Head of caudate nucleus (tissue), 42 donors: ENCODE results near the gene GPR148.
"Not testable (repeated sequence)": the region's sequence is repeated elsewhere in the genome, so short reads cannot be mapped to it uniquely, and the experiment has no call there.

Experiments used
- DNase-seq, 42 donors: peaks; one replicate each; pipeline versions ENCODE4 v3.0.0 to v3.0.0-alpha.2; 2020 to 2021; ENCODE audit warnings: mixed read lengths in 7 of 42
- intact Hi-C: fragments of 100-400 bp; cut with DNase I; formaldehyde crosslinking; loops from one replicate; pipeline ENCODE4 v1.15.0; 2022

GPR148 gene, protein sequence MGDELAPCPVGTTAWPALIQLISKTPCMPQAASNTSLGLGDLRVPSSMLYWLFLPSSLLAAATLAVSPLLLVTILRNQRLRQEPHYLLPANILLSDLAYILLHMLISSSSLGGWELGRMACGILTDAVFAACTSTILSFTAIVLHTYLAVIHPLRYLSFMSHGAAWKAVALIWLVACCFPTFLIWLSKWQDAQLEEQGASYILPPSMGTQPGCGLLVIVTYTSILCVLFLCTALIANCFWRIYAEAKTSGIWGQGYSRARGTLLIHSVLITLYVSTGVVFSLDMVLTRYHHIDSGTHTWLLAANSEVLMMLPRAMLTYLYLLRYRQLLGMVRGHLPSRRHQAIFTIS

DNA sequence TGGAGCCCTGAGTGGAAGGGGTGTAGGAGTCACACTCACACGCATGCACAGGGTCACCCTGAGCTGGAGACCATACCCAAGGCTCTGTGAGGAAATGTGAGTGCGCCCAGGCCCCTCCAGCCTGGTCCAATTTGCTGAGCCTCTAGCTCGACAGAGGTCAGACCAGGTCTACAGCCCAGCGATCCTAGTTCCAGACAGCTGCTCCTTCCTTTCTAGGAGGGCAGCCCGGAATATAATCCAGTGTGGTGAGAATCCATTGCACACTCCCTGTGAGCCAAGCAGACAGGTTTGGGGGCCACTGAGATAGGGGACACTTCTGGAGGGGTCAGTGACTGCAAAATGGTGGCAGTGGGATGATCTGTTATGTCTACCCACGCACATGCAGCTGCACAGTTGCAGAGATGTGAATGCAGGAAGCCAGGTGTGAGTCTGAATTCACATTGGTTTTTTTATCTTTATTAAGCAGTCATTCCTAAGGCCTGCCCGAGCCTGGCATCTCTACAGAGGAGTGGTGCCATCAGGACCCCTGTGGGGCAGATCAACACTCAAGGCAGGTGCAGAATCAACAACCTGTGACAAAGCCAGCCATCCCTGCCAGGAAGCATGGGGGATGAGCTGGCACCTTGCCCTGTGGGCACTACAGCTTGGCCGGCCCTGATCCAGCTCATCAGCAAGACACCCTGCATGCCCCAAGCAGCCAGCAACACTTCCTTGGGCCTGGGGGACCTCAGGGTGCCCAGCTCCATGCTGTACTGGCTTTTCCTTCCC is at the start of gene GPR148:
GPR148 (plus strand) TSS at position 522 of the 768 bp plus-strand sequence; CDS start at position 604, 82 bp downstream.
- intact Hi-C loops: no loop called here
- no peak for DNase-seq

- DNase-seq, intact Hi-C loops: not testable (repeated sequence)
Observed at GRCh38 chr2:130692041-130692770, 36.7 kb upstream of the GPR148 start.

DNA sequence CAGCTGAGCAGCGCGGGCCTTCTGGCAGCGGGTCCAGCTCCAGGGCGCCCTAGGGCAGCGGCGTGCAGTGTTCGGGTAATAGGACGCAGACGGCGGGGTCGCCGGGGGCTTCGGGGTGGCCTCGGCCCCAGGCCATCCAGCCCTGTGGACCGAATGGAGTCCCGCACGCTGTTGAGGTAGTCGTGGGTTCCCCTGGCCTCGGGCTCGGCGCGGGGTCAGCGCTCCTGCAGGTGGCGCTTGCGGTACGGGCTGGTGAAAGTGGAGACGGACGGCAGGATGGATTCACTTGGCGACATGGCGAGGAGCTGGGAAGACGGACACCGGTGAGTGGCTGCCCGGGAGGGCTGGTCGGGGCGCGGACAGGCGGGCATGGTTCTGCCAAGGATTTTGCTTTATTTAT is 35.4 kb upstream of the GPR148 start:
- DNase-seq: peak; percentile 17 to 83 (median 64)
- intact Hi-C loops: not testable (repeated sequence)

- DNase-seq, intact Hi-C loops: not testable (repeated sequence)
Observed at GRCh38 chr2:130703250-130703649, 25.6 kb upstream of the GPR148 start.

GRCh38 chr2:130714795-130715194 is 14.1 kb upstream of the GPR148 start:
- intact Hi-C loops: not testable (repeated sequence)

GRCh38 chr2:130720036-130720435 is 8.8 kb upstream of the GPR148 start:
- DNase-seq: no peak
- intact Hi-C loops: no loop called here

More at GRCh38 chr2:130714795-130715194, 14.1 kb upstream of the GPR148 start:
- DNase-seq: not testable (repeated sequence)

DNA sequence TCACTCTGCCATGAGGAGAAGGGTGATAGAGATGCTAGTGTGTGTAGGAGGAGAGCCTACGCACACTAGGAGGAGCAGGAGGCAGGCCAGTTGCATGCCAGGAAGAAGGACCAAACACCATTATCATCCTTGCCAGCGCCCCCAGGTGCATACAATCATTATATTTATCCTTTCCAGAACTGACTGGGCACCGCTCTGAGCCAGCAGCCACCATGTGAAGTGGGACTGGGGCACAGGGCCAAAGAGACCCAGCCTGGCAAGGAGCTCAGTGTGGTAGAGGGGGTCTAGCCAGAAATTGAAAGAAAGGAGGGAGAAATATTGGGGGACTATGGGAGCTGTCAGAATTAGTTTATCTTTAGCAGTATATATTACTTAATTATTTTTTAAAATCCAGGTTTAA is 8.3 kb upstream of the GPR148 start:
- intact Hi-C loops: no loop called here
- no peak for DNase-seq

GRCh38 chr2:130724455-130724854 is 4.4 kb upstream of the GPR148 start:
- DNase-seq: no peak
- intact Hi-C loops: no loop called here

- intact Hi-C loops: no loop called here
- peak in 1 of 42 donors; percentile 23 for DNase-seq
Observed at GRCh38 chr2:130726614-130727180, 2.2 kb upstream of the GPR148 start.

DNA sequence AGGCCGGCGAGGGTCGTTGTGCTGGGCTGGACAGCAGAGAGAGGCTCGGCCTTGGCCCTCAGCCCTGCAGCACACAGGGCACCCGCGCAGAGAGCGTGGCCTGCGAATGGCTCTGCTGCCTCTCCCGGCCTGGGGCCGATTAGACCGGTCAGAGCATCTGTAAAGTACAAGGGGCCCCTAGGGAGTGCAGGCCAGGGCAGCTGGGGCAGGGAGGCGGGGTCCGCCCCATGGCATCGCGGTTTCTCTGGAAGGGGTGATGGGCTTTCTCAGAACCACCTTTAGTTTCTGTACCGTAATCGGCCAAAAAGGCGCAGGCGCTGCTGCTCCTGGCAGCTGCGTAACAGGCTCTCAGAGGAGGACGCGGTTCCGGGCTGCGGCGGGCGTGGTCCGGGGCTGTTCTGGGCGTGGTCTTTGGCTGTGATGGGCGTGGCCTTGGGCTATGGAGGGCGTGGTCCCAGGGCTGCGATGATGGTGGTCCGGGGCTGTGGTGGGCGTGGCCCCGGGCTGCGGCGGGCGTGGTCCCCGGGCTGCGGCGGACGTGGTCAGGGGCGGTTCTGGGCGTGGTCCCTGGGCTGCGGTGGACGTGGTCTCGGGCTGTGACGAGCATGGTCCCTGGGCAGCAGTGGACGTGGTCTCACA is 1.5 kb upstream of the GPR148 start:
- intact Hi-C loops: no loop called here
- peak; percentile 66 to 94 (median 84) for DNase-seq

- DNase-seq: no peak
- intact Hi-C loops: no loop called here
Observed at GRCh38 chr2:130728007-130728454, 839 bp upstream of the GPR148 start.

GRCh38 chr2:130729322-130730299 is 741 bp downstream of the GPR148 start:
- DNase-seq: no peak
- intact Hi-C loops: no loop called here

DNA sequence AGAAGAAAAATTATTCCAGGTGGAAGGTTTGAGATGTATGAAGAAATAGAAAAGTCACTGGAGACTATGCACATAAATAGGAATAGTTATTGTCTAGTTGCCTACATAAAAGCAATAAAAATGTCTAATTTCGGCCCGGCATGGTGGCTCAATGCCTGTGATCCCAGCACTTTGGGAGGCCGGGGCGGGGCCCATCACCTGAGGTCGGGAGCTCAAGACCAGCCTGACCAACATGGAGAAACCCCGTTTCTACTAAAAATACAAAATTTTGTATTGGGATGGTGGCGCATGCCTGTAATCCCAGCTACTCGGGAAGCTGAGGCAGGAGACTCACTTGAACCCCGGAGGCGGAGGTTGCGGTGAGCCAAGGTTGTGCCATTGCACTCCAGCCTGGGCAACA is 3.4 kb downstream of the GPR148 start:
- intact Hi-C loops, DNase-seq: not testable (repeated sequence)

DNA sequence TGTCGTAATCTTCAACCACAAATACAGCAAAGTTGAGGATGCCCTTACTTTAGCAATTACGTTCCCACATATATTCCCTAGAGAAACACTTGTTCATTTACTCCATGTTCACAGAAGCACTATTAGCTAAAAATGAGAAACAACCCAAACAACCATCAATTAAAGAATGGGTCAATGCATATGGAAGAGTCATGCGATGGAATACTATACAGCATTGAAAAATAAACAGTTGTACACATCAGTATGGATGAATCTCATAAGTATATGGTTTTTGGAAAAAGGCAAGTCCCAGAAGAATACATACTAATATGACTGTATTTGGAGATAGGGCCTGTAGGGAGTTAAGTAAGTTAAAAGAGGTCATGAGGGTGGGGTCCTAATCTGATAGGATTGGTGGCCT is 6.3 kb downstream of the GPR148 start:
- intact Hi-C loops: no loop called here
- no peak for DNase-seq

GRCh38 chr2:130736487-130736886 is 7.6 kb downstream of the GPR148 start:
- peak in 1 of 42 donors; percentile 49 for DNase-seq
- intact Hi-C loops: no loop called here

- DNase-seq: no peak
- intact Hi-C loops: no loop called here
Observed at GRCh38 chr2:130737592-130737991, 8.7 kb downstream of the GPR148 start.

DNA sequence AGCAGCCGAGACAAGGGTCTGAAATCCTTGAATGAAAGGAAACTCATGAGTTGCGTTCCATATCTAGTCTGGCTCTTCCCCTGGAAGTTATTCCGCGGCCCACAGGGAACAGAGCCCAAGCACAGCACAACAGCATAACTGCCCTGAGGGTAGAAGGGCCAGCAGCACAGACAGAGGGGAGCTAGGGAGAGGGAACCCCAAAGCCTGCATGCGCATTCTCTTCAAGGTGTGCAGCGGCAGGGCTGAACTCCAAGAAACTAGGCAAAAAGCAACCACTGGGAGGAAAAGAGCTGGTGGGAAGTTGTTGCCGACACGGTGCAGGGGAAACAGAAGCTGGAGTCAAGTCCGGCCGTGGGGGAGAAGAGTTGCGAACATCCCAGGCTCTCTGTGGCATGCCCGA is 11.8 kb downstream of the GPR148 start:
- intact Hi-C loops: no loop called here
- peak in 1 of 42 donors; percentile 37 for DNase-seq

DNA sequence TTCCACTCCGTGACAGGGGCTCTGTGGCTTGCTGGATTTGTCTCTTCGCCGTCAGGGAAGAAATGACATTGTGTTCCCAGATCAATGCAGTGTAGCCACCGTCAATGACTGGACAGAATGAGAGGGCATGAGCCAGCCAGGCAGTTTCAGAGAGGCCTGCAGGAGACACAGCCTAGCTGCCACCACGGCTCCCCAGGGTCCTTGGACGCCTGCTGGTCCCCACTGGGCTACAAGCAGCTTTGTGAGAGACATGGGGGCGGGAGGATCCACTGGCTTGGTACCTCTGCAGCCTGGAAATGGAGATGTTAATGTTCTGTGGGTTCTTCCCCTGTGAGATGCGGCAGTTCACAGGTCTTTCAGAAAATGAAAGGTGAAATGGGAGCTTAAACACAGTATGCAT is 14.4 kb downstream of the GPR148 start:
- intact Hi-C loops: no loop called here
- no peak for DNase-seq
